GM18873 (cell line): ENCODE data around the gene ARHGEF25.

ENCODE experiments used
- ATAC-seq: cut with Tn5 transposase; IDR thresholded peaks from one replicate; pipeline ENCODE4 v1.9.1; 2021; ENCODE audit warnings: mild to moderate bottlenecking, moderate library complexity, moderate number of reproducible peaks; ENCODE audit not compliant: unreplicated experiment, low FRiP score

ARHGEF25 gene

DNA sequence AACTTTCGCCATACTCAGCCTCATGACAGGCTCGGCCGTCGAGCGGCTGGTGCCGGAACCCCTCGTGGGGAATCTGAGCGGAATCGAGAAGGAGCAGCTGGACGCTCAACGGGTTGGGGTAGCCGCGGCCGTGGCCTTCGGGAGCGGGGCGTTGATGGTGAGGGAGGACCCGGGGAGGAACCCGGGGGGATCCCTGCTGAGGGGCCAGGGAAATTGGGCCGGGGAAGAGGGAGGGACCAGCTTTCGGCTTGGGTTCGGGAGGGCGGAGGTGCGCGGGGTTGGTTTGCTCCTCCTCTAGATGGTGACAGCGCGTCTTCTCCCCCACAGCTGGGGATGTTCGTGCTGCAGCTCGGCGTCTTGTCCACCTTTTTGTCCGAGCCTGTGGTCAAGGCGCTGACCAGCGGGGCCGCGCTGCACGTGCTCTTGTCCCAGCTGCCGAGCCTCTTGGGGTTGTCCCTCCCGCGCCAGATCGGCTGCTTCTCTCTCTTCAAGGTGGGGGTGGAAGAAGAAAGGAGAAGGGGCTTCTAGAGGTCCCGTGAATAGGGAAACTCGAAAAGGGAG lies 9.8 kb downstream of the ARHGEF25 start:
- ATAC-seq = no peak

DNA sequence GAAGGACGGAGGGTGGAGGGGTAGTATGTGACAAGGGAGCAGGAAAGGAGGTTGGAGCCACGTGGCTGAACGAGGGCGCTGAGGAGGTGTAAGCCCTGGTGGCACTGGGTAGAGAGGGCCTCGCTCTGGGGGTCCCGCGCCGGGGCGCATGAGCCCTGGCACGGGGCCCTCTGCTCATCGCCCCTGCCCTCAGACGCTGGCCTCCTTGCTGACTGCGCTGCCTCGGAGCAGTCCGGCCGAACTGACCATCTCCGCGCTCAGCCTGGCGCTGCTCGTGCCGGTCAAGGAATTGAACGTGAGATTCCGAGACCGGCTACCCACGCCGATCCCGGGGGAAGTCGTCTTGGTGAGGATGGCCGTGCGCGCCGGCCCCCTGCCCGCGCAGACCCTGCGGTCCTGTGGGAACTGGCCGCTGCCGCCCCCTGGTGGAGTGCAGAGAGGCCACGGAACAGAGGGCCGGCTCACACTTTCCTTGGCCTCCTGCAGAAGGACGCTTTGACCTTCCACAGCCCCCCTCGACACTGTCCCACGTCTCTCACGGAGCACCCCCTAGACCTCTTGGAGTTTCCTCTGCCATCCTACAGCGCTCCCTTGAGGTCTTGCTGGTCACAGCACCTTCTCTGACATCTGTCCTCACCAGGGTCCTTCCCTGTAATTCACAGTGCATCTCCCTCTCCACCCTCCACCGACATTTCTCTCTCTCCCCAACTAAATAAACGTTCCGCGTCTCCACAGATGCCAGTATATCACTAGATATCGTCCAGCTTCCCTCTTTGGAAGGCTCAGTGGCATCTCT lies 10.5 kb downstream of the ARHGEF25 start:
- no peak for ATAC-seq

DNA sequence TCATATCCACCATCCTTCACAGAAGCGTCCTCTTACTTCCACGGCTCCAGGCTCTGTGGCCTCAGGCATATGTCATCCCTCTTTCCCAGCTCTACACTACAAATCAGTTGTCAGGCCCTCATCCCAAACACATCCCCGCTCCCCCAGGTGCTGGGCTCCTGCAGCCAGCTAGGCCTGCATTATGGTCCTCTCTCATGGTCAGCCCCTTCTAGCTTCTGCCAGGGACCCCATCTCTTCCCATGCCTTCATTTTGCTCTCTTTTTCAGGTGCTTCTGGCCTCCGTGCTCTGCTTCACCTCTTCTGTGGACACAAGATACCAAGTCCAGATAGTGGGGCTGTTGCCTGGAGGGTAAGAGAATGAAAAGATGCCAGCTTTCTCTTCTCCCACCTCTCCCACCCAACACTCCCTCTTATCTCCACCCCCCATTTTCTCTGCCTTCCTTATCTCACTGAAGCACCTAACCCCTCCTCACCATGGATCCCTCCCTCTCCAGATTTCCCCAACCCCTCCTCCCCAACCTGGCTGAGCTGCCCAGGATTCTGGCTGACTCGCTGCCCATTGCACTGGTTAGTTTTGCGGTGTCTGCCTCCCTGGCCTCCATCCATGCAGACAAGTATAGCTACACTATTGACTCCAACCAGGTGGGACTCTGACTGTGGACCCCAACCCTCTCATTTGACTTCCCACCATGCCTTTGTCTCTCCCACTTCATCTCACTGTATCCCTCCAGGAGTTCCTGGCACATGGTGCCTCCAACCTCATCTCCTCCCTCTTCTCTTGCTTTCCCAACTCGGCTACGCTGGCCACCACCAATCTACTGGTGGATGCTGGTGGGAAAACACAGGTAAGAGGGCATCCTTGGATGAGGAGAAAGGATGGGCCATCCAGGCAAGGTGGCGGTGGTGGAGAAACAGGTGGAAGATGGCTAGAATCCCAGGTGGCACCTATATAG lies 11.3 kb downstream of the ARHGEF25 start:
- ATAC-seq = no peak

DNA sequence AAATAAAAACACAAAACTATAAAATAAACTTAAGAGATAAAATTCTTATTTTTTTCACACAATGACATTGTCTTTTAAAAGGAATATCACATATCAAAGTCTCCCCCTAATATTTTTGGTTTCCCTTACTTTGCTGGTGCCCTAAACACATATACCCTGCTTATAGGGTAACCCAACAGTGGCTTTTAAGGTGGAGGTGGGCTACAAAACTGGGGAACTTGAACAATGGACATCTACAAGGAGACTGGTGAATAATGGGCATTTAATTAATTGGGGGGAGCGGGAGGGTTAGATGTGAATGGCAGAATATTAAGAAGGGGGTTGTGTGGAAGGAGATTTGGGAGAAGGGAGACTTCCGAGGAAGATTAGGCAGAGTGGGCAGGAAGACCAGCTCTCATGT lies 12.2 kb downstream of the ARHGEF25 start:
- ATAC-seq = no peak

DNA sequence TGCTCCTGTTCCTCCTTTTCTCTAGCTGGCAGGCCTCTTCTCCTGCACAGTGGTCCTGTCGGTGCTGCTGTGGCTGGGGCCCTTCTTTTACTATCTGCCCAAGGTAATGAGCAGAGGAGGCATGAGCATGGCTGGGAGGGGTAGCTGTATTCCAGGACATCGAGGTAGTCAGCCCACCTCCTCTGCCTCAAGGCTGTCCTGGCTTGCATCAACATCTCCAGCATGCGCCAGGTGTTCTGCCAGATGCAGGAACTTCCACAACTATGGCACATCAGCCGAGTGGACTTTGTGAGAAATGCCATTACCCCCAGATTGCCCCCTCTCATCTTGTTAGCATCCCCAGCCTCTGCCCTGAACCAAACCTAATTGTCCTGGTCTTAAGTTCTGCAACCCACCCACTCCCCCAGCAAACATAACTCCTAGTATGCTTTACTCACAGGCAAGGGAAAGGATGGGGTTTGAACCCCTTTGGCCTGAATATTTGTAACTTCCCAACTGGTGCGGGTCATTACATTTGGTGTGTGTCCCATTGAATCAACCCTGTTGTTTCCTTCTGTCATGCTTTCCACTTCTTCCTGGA lies 12.7 kb downstream of the ARHGEF25 start:
- ATAC-seq = no peak

DNA sequence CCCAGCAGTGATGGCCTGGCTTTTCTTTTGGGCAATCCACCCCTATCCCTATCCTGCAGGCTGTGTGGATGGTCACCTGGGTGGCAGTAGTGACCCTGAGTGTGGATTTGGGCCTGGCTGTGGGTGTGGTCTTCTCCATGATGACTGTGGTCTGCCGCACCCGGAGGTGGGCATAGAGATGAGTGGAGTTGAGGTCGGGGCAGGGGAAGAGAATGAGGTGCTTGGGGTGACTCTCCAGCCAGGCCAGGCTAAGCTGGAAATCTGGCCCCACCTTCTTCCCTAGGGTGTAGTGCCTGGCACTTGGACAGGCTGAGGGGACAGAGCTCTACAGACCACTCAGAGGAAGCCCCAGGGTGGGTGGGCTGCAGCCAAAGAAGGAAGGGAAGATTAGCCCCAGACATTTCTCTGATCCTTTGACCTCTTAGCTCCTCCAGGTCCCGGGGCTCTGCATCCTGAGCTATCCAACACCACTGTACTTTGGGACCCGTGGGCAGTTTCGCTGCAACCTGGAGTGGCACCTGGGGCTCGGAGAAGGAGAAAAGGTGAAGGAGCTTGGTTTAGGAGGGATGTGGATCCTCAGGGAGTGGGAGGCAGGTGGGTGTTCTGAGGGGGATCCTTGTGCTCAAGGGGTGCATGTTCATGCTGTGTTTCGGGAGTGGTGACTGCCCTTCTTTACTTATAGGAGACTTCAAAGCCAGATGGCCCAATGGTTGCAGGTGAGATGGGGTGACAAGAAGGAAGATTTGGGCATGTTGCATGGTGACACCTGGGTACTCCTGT lies 13.4 kb downstream of the ARHGEF25 start:
- ATAC-seq = no peak

DNA sequence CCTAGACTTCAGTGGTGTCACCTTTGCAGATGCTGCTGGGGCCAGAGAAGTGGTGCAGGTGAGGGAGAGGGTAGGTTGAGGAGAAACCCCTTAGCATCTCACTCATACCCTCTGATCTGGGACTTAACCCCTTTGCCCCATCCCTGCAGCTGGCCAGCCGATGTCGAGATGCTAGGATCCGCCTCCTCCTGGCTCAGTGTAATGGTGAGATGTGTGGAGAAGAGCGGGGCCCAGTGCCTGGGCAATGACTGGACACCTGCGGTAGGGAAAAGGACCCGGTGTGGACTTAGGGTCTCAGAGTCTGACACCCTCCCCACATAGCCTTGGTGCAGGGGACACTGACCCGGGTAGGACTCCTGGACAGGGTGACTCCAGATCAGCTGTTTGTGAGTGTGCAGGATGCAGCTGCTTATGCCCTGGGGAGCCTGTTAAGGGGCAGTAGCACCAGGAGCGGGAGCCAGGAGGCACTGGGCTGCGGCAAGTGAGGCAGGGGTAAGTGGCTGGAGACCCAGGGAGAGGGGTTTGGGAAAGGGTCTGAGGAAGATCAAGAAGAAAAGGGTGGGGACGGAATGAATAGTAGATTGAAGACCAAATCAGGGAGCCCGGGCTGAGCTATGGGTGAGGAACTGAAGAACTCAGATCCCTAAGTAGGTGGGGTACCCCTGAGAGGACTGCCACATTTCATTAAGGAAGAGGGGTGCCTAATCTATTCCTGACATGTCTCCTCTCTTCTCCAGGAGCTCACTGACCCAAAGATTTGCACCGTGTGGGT lies 14.2 kb downstream of the ARHGEF25 start:
- no peak for ATAC-seq

DNA sequence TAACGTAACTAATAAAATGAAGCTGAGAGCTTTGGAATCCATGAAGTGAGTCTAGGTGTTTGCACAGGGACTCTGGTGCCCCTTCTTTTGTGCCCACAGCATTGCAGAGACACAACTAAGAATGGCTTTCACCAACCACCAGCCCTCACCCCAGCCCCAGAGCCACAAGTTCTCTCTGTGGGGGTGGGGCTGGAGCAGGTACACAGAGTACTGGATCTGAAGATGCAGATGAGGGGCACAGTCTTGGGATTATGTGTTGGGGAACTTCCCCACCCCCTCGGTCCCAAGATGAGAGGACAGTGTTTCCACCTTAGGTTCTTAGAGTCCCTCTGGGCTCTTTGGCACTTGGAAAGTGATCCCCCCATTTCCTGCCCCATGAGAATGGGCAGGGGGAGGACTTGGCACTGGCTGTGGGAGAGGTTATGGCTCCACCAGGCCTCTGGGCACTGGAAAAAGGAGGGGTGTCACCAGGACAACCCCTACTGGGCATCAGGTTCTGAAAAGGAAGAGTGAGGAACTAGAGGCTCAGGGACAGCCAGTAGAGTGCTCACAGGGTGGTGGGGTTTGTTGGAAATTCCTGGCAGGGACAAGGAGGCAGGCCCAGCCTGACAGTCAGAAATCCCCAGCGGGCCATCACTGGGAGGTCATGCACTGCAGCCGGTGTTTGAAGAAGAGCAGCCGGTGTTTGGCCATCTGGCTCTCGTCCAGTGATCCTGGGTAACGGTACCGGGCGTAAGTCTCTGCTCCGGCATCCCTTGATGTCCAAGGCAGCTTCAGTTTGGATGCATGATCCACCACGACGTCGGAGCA lies 15.1 kb downstream of the ARHGEF25 start:
- ATAC-seq = no peak

DNA sequence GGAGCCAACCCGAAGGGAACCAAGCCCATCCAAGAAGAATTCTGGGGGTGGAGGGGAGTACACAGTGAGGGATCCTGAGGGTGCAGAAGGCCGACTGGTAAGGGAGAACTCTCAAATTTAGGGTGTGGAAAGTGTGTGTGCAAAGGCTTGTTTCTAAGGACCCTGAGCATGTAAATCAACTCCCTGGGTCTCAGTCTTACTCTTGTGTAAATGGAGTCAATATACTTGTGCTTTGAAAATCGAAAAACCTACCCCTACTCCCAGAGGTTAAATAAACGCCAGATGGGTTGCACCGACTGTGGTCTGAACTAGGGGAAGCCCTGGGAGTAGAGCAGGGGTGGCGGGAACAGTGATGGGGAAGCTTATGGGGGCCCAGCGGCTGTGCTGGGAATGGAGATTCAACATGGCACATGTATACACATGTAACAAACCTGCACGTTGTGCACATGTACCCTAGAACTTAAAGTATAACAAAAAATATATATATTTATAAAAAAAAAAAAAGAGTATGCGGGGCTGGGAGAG lies 15.7 kb downstream of the ARHGEF25 start:
- ATAC-seq = no peak

DNA sequence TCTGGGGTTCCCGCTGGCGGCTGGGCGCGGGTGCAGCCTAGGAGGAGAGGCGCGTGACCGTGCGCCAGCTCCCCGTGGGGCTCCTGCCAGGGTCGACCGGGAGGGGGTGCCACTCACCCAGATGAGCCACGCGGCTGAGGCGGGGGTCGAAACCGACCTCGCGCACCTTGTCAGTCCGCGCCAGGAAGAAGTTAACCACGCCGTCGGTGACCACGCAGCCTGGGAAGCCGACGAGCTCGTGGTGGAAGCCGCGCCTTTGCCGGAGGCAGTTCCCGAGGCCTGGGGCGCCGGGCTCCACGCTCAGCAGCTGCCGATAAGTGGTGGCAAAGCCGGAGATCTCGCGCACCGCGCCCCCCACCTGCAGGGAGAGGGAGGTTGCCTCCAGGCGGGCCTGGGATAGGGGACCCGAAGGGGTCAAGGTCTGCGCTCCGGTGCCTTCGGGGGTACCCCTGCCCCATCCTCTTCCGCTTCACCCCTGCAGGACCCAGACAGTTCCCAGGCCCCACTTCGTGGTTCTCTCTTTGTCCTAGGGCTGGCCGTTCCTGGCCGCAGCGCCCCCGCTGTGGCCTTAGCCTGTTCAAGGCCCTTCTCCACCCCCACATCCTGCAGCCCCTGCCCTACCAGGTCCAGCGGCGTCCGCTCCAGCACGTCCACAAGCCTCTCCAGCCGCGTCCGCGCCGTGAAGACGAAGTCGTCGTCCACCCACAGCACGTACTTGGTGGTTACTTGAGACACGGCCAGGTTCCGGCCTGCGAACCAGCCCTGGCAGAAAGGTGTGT lies 16.5 kb downstream of the ARHGEF25 start:
- no peak for ATAC-seq

DNA sequence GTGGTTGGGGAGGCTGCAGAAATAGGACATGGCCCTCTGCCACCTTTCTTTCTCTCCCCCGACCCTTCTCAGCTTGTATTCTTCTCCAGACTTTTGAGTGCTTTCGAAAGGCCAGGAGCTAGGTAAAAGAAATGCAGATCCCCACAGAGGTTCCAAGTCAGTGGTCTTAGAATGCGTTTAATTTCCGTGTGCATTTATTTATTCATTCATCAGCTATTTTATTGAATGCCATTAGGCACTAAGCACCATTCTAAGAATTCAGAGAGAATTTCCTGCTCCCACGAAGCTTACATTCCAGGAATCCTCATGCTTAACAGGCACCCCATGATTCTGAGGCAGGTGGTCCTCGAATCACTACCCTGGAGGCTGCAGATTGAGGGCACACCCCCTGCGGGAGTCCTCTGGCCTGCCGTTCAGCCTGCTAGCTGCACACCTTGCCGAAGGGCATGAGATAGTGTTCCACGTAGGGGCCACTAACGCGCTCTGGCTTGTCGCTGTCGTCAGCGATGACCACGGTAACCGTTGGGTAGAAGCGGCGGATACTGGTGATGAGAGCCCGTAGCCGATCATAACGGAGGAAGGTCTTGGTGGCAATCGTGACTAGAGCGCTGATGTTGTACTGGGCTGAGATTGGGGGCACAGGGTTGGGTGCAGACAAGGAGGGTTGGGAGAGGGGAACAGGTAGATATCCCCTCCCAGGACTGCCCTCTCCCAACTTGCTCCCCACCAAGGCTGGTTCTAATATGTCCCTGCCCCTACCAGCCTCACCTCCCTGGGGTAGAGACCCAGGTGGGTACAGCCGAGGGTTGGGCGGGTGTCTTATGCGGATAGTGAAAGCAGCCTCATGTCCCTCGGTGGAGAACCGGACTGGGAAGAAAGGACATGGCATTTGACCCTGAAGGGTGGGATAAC lies 17.3 kb downstream of the ARHGEF25 start:
- ATAC-seq = no peak

DNA sequence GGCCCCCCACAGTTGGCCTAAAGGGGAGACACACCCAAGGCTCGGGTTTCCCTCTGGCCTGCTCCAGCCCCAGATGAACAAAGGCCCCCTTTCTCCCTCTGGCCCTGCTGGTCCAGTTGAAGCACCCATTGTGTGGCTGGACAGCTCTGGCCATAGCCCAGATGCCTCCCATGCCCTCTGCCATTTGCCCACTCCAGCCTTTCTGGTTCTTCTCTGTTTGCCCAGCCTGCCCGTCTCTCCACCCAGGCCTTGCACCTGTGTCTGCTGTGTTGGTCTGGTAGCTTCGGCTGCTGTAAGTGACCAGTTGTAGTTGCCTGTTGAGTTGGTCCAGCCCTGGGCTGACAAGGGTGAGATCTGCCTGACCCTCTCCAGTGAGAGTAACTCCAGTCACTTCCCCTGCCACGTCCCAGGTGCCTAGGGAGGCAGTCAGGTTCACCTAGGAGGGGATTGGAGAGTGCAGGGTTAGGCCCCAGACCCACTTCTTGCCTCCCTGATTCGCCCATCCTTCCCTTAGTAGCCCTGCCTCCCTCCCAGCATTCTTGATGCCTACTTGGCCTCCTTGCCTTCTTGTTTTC lies 18.7 kb downstream of the ARHGEF25 start:
- ATAC-seq = no peak

DNA sequence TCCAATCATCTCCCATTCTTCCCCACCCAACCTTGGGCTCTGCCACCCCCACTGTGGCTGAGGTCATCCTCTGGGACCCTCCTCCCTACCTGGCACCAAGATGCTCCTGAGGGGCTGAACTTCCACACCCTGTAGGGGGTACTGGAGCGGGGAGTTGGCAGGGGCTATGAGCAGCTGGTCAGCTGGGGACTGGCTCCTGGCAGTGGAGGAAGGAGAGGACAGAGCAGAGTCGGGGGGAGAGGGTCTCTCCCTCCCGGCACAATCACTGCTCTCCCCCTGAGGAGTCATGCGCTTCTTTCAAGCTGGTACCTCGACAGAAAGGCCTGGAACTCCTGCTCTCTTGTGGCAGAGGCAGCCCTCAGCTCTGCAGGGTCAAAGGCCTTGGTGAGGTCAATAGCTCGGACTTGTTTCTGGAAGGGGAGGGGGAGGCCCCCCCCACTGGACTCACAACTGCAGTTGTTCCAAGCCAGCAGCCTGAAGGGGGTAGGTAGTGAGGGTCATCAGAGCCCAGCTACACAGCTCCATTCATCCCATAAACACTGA lies 19.7 kb downstream of the ARHGEF25 start:
- ATAC-seq = no peak

DNA sequence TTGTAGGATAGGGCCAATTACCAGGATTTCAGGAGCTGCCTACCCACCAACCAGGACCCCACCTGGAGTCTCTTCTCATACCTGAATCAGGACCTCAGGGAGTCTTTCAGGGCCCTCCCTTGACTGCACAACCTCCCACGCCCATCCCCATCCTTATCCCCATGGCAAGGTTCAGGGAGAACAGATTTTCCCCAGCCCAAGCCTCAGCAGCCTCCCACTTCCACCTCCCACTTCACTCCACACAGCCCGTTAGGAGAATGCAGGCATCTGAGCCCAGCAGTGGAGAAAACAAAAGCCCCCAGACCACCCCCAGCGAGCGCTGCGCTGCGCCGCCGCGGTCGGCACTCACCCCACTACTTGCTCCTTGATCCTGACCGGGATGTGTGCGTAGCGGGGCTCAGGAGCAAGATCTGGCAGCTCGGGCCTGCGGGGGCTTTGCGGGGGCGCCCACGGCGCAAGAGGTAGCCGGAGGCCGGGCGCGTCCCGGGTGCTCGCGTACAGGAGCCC lies 20.4 kb downstream of the ARHGEF25 start:
- ATAC-seq = no peak

DNA sequence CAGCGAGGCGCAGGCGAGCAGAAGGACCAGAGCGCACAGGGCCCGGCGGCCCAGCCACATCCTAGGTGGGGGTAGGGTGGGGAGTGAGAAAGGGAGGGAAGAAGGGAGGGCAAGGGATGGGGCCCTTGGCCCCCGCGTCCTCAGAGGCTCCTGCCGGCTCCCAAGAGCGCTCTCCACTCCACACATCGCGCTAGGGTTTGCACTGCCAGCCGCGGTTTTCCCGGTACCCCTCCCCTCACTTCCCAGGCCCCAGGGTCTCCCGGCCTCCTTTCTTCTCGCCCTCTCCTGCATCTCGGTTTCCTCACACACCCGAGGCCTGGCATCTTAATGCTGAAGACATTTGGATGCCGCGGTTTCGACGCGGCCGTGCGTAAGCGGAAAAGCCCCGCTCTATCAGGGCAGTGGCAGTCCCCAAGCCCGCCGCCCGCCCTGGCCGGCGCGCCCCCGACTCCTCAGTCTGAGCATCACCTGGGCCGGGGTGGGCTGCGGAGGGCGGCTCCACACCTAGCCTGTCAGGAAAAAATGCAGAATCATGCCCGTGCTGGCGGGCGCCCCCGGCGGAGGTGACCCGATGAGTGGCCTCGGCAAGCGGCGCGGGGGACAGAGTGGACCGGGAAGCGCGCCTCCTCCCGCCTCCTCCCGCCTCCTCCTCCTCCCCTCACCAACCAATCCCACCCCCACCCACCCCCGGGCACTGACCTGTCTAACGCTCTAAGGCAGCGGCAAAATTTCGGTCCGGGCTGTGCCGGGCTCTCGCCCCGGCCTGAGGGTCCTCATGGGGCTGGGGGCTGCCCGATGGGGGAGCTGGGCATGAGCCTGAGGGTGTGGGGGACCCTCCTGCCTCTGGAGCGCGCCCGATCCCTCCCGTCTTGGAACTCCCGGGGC lies 21.1 kb downstream of the ARHGEF25 start:
- ATAC-seq = no peak
